OCI-LY3 (cell line): ENCODE data around the gene SLAMF6.
A peak's percentile ranks its signal among the peaks of the same experiment; 100 is the strongest.
"Not testable (repeated sequence)": the region's sequence is repeated elsewhere in the genome, so short reads cannot be mapped to it uniquely, and the experiment has no call there.

ENCODE experiments used
- H2AFZ ChIP-seq: fragments of 200-600, 300-600 bp; shearing (Covaris generic); 2 replicates; pipeline ENCODE4 v1.6.0; 2014; ENCODE audit warnings: antibody characterized with exemption, low read depth, low read length
- H3K27ac ChIP-seq: fragments of 200-600, 300-600 bp; sonication (generic); 2 replicates; pipeline ENCODE4 v1.5.1; 2014; ENCODE audit warnings: mild to moderate bottlenecking, low read length, moderate library complexity, mixed read lengths
- H3K27me3 ChIP-seq: fragments of 200-600, 300-600 bp; sonication (generic); 2 replicates; pipeline ENCODE4 v1.6.1; 2014; ENCODE audit warnings: low read depth, low read length, mixed read lengths
- H3K36me3 ChIP-seq: fragments of 200-600, 300-600 bp; sonication (generic); replicated peaks from 2 replicates; pipeline ENCODE3; 2014; ENCODE audit warnings: low read depth, low read length, mixed read lengths
- H3K4me1 ChIP-seq: fragments of 300-600, 200-600 bp; sonication (generic); 2 replicates; pipeline ENCODE4 v1.6.1; 2014; ENCODE audit warnings: low read length, mixed read lengths
- H3K4me2 ChIP-seq: fragments of 200-600, 300-600 bp; sonication (generic); 2 replicates; pipeline ENCODE4 v1.6.1; 2014; ENCODE audit warnings: low read length, mixed read lengths
- H3K4me3 ChIP-seq: fragments of 300-600, 200-600 bp; sonication (generic); 2 replicates; pipeline ENCODE4 v1.5.1; 2014; ENCODE audit warnings: antibody characterized with exemption, mild to moderate bottlenecking, low read length, moderate library complexity
- H3K79me2 ChIP-seq: fragments of 300-600, 200-600 bp; shearing (Covaris generic); 2 replicates; pipeline ENCODE4 v1.6.1; 2014; ENCODE audit warnings: mild to moderate bottlenecking, low read length, mixed read lengths
- H3K9ac ChIP-seq: fragments of 300-600, 200-600 bp; shearing (Covaris generic); 2 replicates; pipeline ENCODE4 v1.6.0; 2014; ENCODE audit warnings: mild to moderate bottlenecking, low read length, moderate library complexity
- H3K9me3 ChIP-seq: fragments of 200-600, 300-600 bp; shearing (Covaris generic); 2 replicates; pipeline ENCODE4 v1.6.1; 2014; ENCODE audit warnings: low read length, mixed read lengths; ENCODE audit not compliant: insufficient read depth
- H4K20me1 ChIP-seq: fragments of 200-600, 300-600 bp; sonication (generic); 2 replicates; pipeline ENCODE4 v1.6.1; 2016; ENCODE audit warnings: low read length, mixed read lengths; ENCODE audit not compliant: insufficient read depth
- CTCF ChIP-seq: fragments of 200-600, 300-600 bp; sonication (generic); IDR thresholded peaks from 2 replicates; pipeline ENCODE4 v1.5.1; 2014; ENCODE audit warnings: antibody characterized with exemption, low read length, low read depth
- EZH2phosphoT487 ChIP-seq: fragments of 200-600 bp; shearing (Covaris generic); IDR thresholded peaks from 2 replicates; pipeline ENCODE4 v1.6.1; 2018; ENCODE audit warnings: antibody characterized with exemption, mixed run types, low read depth

SLAMF6 gene

GRCh38 chr1:160537714-160538665 is 14.9 kb upstream of the SLAMF6 start:
- Histone ChIP-seq H3K4me1 (peaks cover 15% of the 10 kb centered on the region), H3K79me2 (no peaks in the 10 kb centered on the region), H3K4me2 (no peak overlapping the region), H2AFZ (no peak overlapping the region), H3K36me3 (no peaks in the 10 kb centered on the region), H3K27me3 (no peaks in the 10 kb centered on the region), H4K20me1 (no peaks in the 10 kb centered on the region), H3K9me3 (0 out of 2 replicates have a peak, but pooled peaks cover 4% of the 10 kb centered on the region), H3K27ac (no peak overlapping the region), H3K9ac (no peak overlapping the region), H3K4me3 (no peak overlapping the region)
- no peak for TF ChIP-seq EZH2phosphoT487
- TF ChIP-seq CTCF: no peak

- no peaks in the 10 kb centered on the region for H4K20me1 ChIP-seq
- no peaks in the 10 kb centered on the region for H3K79me2 ChIP-seq
- H3K9ac ChIP-seq: no peak overlapping the region
- H2AFZ ChIP-seq: no peak overlapping the region
- TF ChIP-seq CTCF (peak; percentile 14; the same call in 1 of the 2 replicates), EZH2phosphoT487 (no peak)
- 0 out of 2 replicates have a peak, but pooled peaks cover 4% of the 10 kb centered on the region for H3K9me3 ChIP-seq
- no peak overlapping the region for H3K27ac ChIP-seq
- H3K36me3 ChIP-seq: no peaks in the 10 kb centered on the region
- no peak overlapping the region for H3K4me2 ChIP-seq
- H3K4me3 ChIP-seq: no peak overlapping the region
- H3K4me1 ChIP-seq: peaks cover 4% of the 10 kb centered on the region
- H3K27me3 ChIP-seq: no peaks in the 10 kb centered on the region
Measured at GRCh38 chr1:160534823-160535605, 12.0 kb upstream of the SLAMF6 start.

- not testable (repeated sequence) for H3K9ac ChIP-seq, H3K4me1 ChIP-seq, H3K9me3 ChIP-seq, H3K4me2 ChIP-seq, H3K79me2 ChIP-seq, H3K27ac ChIP-seq, H3K4me3 ChIP-seq, H2AFZ ChIP-seq, H4K20me1 ChIP-seq, H3K27me3 ChIP-seq, H3K36me3 ChIP-seq
Measured at GRCh38 chr1:160532557-160532813, 9.4 kb upstream of the SLAMF6 start.

GRCh38 chr1:160531809-160532556 is 8.9 kb upstream of the SLAMF6 start:
- H3K27ac ChIP-seq, H2AFZ ChIP-seq, H3K9ac ChIP-seq, H3K27me3 ChIP-seq, H3K4me1 ChIP-seq, H3K36me3 ChIP-seq, H4K20me1 ChIP-seq, H3K79me2 ChIP-seq, H3K9me3 ChIP-seq, H3K4me2 ChIP-seq, H3K4me3 ChIP-seq: not testable (repeated sequence)

- H3K9ac ChIP-seq, H3K36me3 ChIP-seq, H3K4me2 ChIP-seq, H3K27ac ChIP-seq, H3K27me3 ChIP-seq, H4K20me1 ChIP-seq, H3K9me3 ChIP-seq, H3K4me1 ChIP-seq, H2AFZ ChIP-seq, H3K4me3 ChIP-seq, H3K79me2 ChIP-seq: not testable (repeated sequence)
Measured at GRCh38 chr1:160529401-160529952, 6.4 kb upstream of the SLAMF6 start.

- not testable (repeated sequence) for H3K4me3 ChIP-seq
Measured at GRCh38 chr1:160523789-160524188, 734 bp upstream of the SLAMF6 start.

More at GRCh38 chr1:160523789-160524188, 734 bp upstream of the SLAMF6 start:
- not testable (repeated sequence) for H3K36me3 ChIP-seq, H3K9ac ChIP-seq, H3K79me2 ChIP-seq, H3K27ac ChIP-seq, H3K9me3 ChIP-seq, H4K20me1 ChIP-seq, H2AFZ ChIP-seq, H3K27me3 ChIP-seq, H3K4me2 ChIP-seq
- peaks cover 12% of the 10 kb centered on the region for H3K4me1 ChIP-seq
